ENCODE results near the gene LHPP.

DNA sequence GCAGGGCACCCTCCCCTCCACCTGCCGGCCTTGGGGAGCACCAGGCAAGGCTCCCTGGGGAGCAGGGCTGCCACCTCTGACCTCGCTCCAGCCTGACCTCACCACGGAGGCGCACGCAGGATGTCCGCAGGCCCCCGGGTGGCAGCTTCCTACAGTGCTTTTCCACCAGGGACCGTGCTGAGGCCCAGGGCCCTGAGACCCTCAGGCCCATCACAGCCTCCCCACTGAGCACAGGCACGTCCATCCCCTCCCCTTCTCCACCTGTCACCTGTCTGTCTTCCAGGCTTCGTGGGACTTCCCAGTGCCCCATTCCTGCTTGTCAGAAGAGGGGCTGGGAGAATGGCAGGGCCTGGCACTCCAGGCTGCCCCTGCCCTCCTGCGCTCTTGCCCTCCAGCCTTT lies 90.1 kb downstream of the LHPP start:
- TF ChIP-seq, protein P1, sequence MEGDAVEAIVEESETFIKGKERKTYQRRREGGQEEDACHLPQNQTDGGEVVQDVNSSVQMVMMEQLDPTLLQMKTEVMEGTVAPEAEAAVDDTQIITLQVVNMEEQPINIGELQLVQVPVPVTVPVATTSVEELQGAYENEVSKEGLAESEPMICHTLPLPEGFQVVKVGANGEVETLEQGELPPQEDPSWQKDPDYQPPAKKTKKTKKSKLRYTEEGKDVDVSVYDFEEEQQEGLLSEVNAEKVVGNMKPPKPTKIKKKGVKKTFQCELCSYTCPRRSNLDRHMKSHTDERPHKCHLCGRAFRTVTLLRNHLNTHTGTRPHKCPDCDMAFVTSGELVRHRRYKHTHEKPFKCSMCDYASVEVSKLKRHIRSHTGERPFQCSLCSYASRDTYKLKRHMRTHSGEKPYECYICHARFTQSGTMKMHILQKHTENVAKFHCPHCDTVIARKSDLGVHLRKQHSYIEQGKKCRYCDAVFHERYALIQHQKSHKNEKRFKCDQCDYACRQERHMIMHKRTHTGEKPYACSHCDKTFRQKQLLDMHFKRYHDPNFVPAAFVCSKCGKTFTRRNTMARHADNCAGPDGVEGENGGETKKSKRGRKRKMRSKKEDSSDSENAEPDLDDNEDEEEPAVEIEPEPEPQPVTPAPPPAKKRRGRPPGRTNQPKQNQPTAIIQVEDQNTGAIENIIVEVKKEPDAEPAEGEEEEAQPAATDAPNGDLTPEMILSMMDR (IDR thresholded peaks at IDR 0.05): no peak
- TF ChIP-seq POLR2A (IDR thresholded peaks at IDR 0.05): no peak

All from heart left ventricle (tissue), 13 donors.